Esophagus muscularis mucosa (tissue), 3 donors: ENCODE results near the gene BRD8.

ENCODE experiments used
- POLR2A ChIP-seq: fragments of 450-650 bp; IDR thresholded peaks from one replicate; pipeline ENCODE4 v1.6.1; 2017; ENCODE audit warnings: antibody characterized with exemption, moderate library complexity, mild to moderate bottlenecking, low read depth
- TF ChIP-seq, protein P1 (sequence below), 3 experiments: fragments of 200-600 bp in 2 of 3; fragments of 450-650 bp in 1 of 3; sonication (generic) in 2 of 3; IDR thresholded peaks; one replicate each; pipeline ENCODE4 v1.5.1; 2017 to 2019; ENCODE audit warnings: antibody characterized with exemption in 3 of 3, mild to moderate bottlenecking in 2 of 3, moderate library complexity in 1 of 3

DNA sequence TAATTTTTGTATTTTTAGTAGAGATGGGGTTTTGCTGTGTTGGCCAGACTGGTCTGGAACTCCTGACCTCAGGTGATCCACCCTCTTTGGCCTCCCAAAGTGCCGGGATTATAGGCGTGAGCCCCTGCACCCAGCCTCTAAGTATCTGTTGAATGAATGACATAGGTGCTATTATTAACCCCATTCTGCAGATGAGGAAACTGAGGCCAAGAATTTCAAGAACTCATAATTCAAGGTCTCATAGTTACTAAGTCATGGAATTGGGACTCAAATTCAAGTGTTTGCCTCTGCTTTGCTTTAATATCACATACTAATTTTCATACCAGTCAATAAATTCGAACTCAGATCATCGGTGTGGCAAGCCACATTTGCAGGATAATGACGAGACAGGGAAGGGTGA is 2.4 kb upstream of the BRD8 start:
- TF ChIP-seq, protein P1, sequence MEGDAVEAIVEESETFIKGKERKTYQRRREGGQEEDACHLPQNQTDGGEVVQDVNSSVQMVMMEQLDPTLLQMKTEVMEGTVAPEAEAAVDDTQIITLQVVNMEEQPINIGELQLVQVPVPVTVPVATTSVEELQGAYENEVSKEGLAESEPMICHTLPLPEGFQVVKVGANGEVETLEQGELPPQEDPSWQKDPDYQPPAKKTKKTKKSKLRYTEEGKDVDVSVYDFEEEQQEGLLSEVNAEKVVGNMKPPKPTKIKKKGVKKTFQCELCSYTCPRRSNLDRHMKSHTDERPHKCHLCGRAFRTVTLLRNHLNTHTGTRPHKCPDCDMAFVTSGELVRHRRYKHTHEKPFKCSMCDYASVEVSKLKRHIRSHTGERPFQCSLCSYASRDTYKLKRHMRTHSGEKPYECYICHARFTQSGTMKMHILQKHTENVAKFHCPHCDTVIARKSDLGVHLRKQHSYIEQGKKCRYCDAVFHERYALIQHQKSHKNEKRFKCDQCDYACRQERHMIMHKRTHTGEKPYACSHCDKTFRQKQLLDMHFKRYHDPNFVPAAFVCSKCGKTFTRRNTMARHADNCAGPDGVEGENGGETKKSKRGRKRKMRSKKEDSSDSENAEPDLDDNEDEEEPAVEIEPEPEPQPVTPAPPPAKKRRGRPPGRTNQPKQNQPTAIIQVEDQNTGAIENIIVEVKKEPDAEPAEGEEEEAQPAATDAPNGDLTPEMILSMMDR (IDR thresholded peaks at IDR 0.05) = no peak
- TF ChIP-seq POLR2A = no peak
